NCI-H1930 (cell line): ENCODE data around the gene CAP1.
"Not testable (repeated sequence)": the region's sequence is repeated elsewhere in the genome, so short reads cannot be mapped to it uniquely, and the experiment has no call there.

Source experiments
- DNase-seq, 2 experiments: peaks; one replicate each; lab custom pipeline; 2025; lab: John Stamatoyannopoulos, UW

Gene CAP1

GRCh38 chr1:40040511-40041465, at the start of gene CAP1:
Gene CAP1, plus strand, starts transcription at chr1:40040729. Its CDS starts 18,618 bp downstream, at chr1:40059347.
- peak; percentile 97 for DNase-seq

- DNase-seq: no peak
These were observed 48.3 kb upstream of the CAP1 start for GRCh38 chr1:39992234-39992633.

- DNase-seq: no peak
These were observed 47.6 kb upstream of the CAP1 start for GRCh38 chr1:39992888-39993287.

GRCh38 chr1:39995973-39996393, 44.5 kb upstream of the CAP1 start:
- no peak for DNase-seq

- DNase-seq: no peak
These were observed 44.0 kb upstream of the CAP1 start for GRCh38 chr1:39996396-39997004.

GRCh38 chr1:40001456-40001855, 39.1 kb upstream of the CAP1 start:
- no peak for DNase-seq

GRCh38 chr1:40003156-40004093, 37.1 kb upstream of the CAP1 start:
- DNase-seq: no peak

- no peak for DNase-seq
These were observed 35.7 kb upstream of the CAP1 start for GRCh38 chr1:40004857-40005256.

GRCh38 chr1:40007481-40008034, 33.0 kb upstream of the CAP1 start:
- not testable (repeated sequence) for DNase-seq

- DNase-seq: no peak
These were observed 29.3 kb upstream of the CAP1 start for GRCh38 chr1:40011198-40011597.

- DNase-seq: no peak
These were observed 26.2 kb upstream of the CAP1 start for GRCh38 chr1:40014253-40014706.

GRCh38 chr1:40014812-40015594, 25.5 kb upstream of the CAP1 start:
- no peak for DNase-seq

GRCh38 chr1:40017951-40018575, 22.5 kb upstream of the CAP1 start:
- DNase-seq: no peak

- DNase-seq: no peak
These were observed 20.0 kb upstream of the CAP1 start for GRCh38 chr1:40020447-40021085.

GRCh38 chr1:40023379-40023944, 17.1 kb upstream of the CAP1 start:
- no peak for DNase-seq

GRCh38 chr1:40024671-40025070, 15.9 kb upstream of the CAP1 start:
- DNase-seq: no peak

- DNase-seq: no peak
These were observed 12.9 kb upstream of the CAP1 start for GRCh38 chr1:40027647-40028046.

- no peak for DNase-seq
These were observed 10.9 kb upstream of the CAP1 start for GRCh38 chr1:40029608-40030007.

- no peak for DNase-seq
These were observed 9.9 kb upstream of the CAP1 start for GRCh38 chr1:40030528-40031135.
